IPS-15b (cell line): ENCODE results near the gene SLC5A3.

Experiments used
- H3K27me3 ChIP-seq: one replicate; pipeline ENCODE4 v1.6.1; 2013; ENCODE audit warnings: low read length; ENCODE audit not compliant: control insufficient read depth, insufficient read depth
- H3K36me3 ChIP-seq: one replicate; pipeline ENCODE4 v1.6.1; 2013; ENCODE audit warnings: low read length; ENCODE audit not compliant: control insufficient read depth, insufficient read depth
- H3K4me1 ChIP-seq: one replicate; pipeline ENCODE4 v1.6.1; 2013; ENCODE audit warnings: mild to moderate bottlenecking, low read length; ENCODE audit not compliant: control insufficient read depth, insufficient read depth
- H3K4me3 ChIP-seq: one replicate; pipeline ENCODE4 v1.5.1; 2013; ENCODE audit warnings: low read depth, low read length
- H3K9ac ChIP-seq: one replicate; pipeline ENCODE4 v1.6.1; 2013; ENCODE audit warnings: low read depth, mild to moderate bottlenecking, low read length
- H3K9me3 ChIP-seq: one replicate; pipeline ENCODE4 v1.6.1; 2013; ENCODE audit warnings: mild to moderate bottlenecking, low read length; ENCODE audit not compliant: control insufficient read depth, insufficient read depth

Gene SLC5A3

GRCh38 chr21:34086887-34087306 is 13.5 kb downstream of the SLC5A3 start:
- no peaks in the 10 kb centered on the region for H3K9me3 ChIP-seq
- H3K4me1 ChIP-seq: peaks cover 21% of the 10 kb centered on the region
- no peak overlapping the region for H3K9ac ChIP-seq
- no peaks in the 10 kb centered on the region for H3K27me3 ChIP-seq
- no peak overlapping the region for H3K4me3 ChIP-seq
- H3K36me3 ChIP-seq: no peaks in the 10 kb centered on the region

- H3K4me1 ChIP-seq: peaks cover 24% of the 10 kb centered on the region
- H3K27me3 ChIP-seq: no peaks in the 10 kb centered on the region
- no peaks in the 10 kb centered on the region for H3K9me3 ChIP-seq
- no peak overlapping the region for H3K9ac ChIP-seq
- H3K36me3 ChIP-seq: no peaks in the 10 kb centered on the region
- no peak overlapping the region for H3K4me3 ChIP-seq
Measured at GRCh38 chr21:34088752-34089151, 15.4 kb downstream of the SLC5A3 start.

GRCh38 chr21:34091032-34091431 is 17.7 kb downstream of the SLC5A3 start:
- no peaks in the 10 kb centered on the region for H3K27me3 ChIP-seq
- no peaks in the 10 kb centered on the region for H3K36me3 ChIP-seq
- no peak overlapping the region for H3K4me3 ChIP-seq
- H3K4me1 ChIP-seq: peaks cover 10% of the 10 kb centered on the region
- H3K9ac ChIP-seq: no peak overlapping the region
- H3K9me3 ChIP-seq: no peaks in the 10 kb centered on the region

GRCh38 chr21:34091607-34092006 is 18.2 kb downstream of the SLC5A3 start:
- no peak overlapping the region for H3K4me3 ChIP-seq
- peaks cover 9% of the 10 kb centered on the region for H3K4me1 ChIP-seq
- no peaks in the 10 kb centered on the region for H3K27me3 ChIP-seq
- no peaks in the 10 kb centered on the region for H3K36me3 ChIP-seq
- no peaks in the 10 kb centered on the region for H3K9me3 ChIP-seq
- H3K9ac ChIP-seq: no peak overlapping the region

- Histone ChIP-seq H3K36me3 (no peaks in the 10 kb centered on the region), H3K9ac (no peak overlapping the region), H3K4me1 (peaks cover 9% of the 10 kb centered on the region), H3K4me3 (no peak overlapping the region), H3K9me3 (no peaks in the 10 kb centered on the region), H3K27me3 (no peaks in the 10 kb centered on the region)
Measured at GRCh38 chr21:34092262-34092921, 19.0 kb downstream of the SLC5A3 start.

GRCh38 chr21:34093083-34093482 is 19.7 kb downstream of the SLC5A3 start:
- no peaks in the 10 kb centered on the region for H3K9me3 ChIP-seq
- H3K36me3 ChIP-seq: no peaks in the 10 kb centered on the region
- H3K4me1 ChIP-seq: peaks cover 9% of the 10 kb centered on the region
- no peaks in the 10 kb centered on the region for H3K27me3 ChIP-seq
- H3K9ac ChIP-seq: no peak overlapping the region
- no peak overlapping the region for H3K4me3 ChIP-seq

- H3K27me3 ChIP-seq: no peaks in the 10 kb centered on the region
- no peaks in the 10 kb centered on the region for H3K36me3 ChIP-seq
- no peaks in the 10 kb centered on the region for H3K9me3 ChIP-seq
- peaks cover 9% of the 10 kb centered on the region for H3K4me1 ChIP-seq
- H3K9ac ChIP-seq: no peak overlapping the region
- no peak overlapping the region for H3K4me3 ChIP-seq
Measured at GRCh38 chr21:34094949-34095348, 21.6 kb downstream of the SLC5A3 start.

GRCh38 chr21:34097442-34097841 is 24.1 kb downstream of the SLC5A3 start:
- no peaks in the 10 kb centered on the region for H3K36me3 ChIP-seq
- H3K9me3 ChIP-seq: no peaks in the 10 kb centered on the region

GRCh38 chr21:34100337-34100736 is 27.0 kb downstream of the SLC5A3 start:
- Histone ChIP-seq H3K9ac (no peak overlapping the region), H3K4me3 (no peak overlapping the region), H3K36me3 (no peaks in the 10 kb centered on the region), H3K27me3 (no peaks in the 10 kb centered on the region), H3K9me3 (no peaks in the 10 kb centered on the region), H3K4me1 (peaks cover 6% of the 10 kb centered on the region)

More at GRCh38 chr21:34097442-34097841, 24.1 kb downstream of the SLC5A3 start:
- no peak overlapping the region for H3K9ac ChIP-seq
- H3K4me3 ChIP-seq: no peak overlapping the region
- H3K4me1 ChIP-seq: peaks cover 10% of the 10 kb centered on the region
- H3K27me3 ChIP-seq: no peaks in the 10 kb centered on the region

- no peaks in the 10 kb centered on the region for H3K36me3 ChIP-seq
- H3K27me3 ChIP-seq: no peaks in the 10 kb centered on the region
- H3K4me1 ChIP-seq: peaks cover 6% of the 10 kb centered on the region
- no peak overlapping the region for H3K4me3 ChIP-seq
- no peak overlapping the region for H3K9ac ChIP-seq
- no peaks in the 10 kb centered on the region for H3K9me3 ChIP-seq
Measured at GRCh38 chr21:34100790-34101189, 27.4 kb downstream of the SLC5A3 start.

GRCh38 chr21:34105947-34106541 is 32.7 kb downstream of the SLC5A3 start:
- Histone ChIP-seq H3K4me1 (peaks cover 6% of the 10 kb centered on the region), H3K27me3 (no peaks in the 10 kb centered on the region), H3K4me3 (no peak overlapping the region), H3K36me3 (no peaks in the 10 kb centered on the region), H3K9me3 (no peaks in the 10 kb centered on the region), H3K9ac (no peak overlapping the region)

- no peaks in the 10 kb centered on the region for H3K9me3 ChIP-seq
- no peaks in the 10 kb centered on the region for H3K27me3 ChIP-seq
- no peak overlapping the region for H3K9ac ChIP-seq
- H3K4me3 ChIP-seq: no peak overlapping the region
- H3K4me1 ChIP-seq: peaks cover 4% of the 10 kb centered on the region
- no peaks in the 10 kb centered on the region for H3K36me3 ChIP-seq
Measured at GRCh38 chr21:34107606-34108005, 34.2 kb downstream of the SLC5A3 start.
